Loucy (cell line): ENCODE data around the gene SCAMP2.

Source experiments
- EZH2phosphoT487 ChIP-seq: fragments of 200-600 bp; IDR thresholded peaks from 2 replicates; pipeline ENCODE4 v1.6.1; 2018; ENCODE audit warnings: antibody characterized with exemption, mild to moderate bottlenecking, moderate library complexity, borderline replicate concordance
- TF ChIP-seq, protein P1 (sequence below): fragments of 200-600 bp; sonication (generic); conservative IDR thresholded peaks from 2 replicates; pipeline ENCODE4 v1.5.1; 2014; ENCODE audit warnings: mild to moderate bottlenecking, antibody characterized with exemption, low read length

DNA sequence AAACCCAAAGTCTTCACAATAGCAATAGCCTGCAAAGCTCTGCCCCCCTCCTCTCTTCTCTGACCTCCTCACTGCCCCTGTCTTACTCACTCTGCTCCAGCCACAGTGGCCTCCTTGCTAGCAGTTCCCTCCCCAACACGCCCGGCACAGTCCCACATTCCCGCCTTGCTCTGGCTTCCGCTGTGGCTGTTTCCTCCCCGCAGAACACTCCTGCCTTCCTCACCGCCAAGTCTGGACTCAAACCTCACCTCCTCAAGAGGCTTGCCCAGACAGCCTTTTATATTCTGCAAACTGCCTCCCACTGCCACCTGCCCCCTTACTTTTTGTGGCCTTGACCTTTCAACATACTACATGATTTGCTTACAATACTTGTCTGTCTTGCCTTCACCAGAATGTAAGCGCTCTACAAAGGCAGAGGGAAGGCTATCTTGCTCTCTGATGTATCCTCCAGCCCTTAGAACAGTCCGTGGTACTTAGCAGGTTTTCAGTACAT, 16.3 kb upstream of the SCAMP2 start:
- TF ChIP-seq, protein P1, sequence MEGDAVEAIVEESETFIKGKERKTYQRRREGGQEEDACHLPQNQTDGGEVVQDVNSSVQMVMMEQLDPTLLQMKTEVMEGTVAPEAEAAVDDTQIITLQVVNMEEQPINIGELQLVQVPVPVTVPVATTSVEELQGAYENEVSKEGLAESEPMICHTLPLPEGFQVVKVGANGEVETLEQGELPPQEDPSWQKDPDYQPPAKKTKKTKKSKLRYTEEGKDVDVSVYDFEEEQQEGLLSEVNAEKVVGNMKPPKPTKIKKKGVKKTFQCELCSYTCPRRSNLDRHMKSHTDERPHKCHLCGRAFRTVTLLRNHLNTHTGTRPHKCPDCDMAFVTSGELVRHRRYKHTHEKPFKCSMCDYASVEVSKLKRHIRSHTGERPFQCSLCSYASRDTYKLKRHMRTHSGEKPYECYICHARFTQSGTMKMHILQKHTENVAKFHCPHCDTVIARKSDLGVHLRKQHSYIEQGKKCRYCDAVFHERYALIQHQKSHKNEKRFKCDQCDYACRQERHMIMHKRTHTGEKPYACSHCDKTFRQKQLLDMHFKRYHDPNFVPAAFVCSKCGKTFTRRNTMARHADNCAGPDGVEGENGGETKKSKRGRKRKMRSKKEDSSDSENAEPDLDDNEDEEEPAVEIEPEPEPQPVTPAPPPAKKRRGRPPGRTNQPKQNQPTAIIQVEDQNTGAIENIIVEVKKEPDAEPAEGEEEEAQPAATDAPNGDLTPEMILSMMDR = no peak
- TF ChIP-seq EZH2phosphoT487 = no peak
